ENCODE measurements around the gene ESR1. TPM values are rescaled to one million over a fixed set of nuclear protein-coding genes. Genes with fewer than 3 reads are reported as not detected.

ESR1 gene
- total RNA-seq, 1 experiment from 2014 or later, result under 0.01 TPM

- DNase-seq, result no peak
- H3K27me3 ChIP-seq (ENCODE audit: control insufficient read depth, insufficient read depth, low read length), result no peaks in the 10 kb centered on the region
- no peaks in the 10 kb centered on the region for H3K36me3 ChIP-seq (replicated peaks; ENCODE audit: control insufficient read depth, insufficient read depth, low read length)
- H3K4me3 ChIP-seq (ENCODE audit: insufficient read depth, low read depth, low read length), result no peak overlapping the region
These were observed 278.9 kb downstream of the ESR1 start for GRCh38 chr6:152086223-152086873.

GRCh38 chr6:152087096-152087495 is 279.6 kb downstream of the ESR1 start:
- Histone ChIP-seq H3K36me3 (replicated peaks; ENCODE audit: control insufficient read depth, insufficient read depth, low read length) (no peaks in the 10 kb centered on the region), H3K27me3 (ENCODE audit: control insufficient read depth, insufficient read depth, low read length) (no peaks in the 10 kb centered on the region), H3K4me3 (ENCODE audit: insufficient read depth, low read depth, low read length) (no peak overlapping the region)
- DNase-seq, result no peak

- Histone ChIP-seq H3K36me3 (replicated peaks; ENCODE audit: control insufficient read depth, insufficient read depth, low read length) (no peaks in the 10 kb centered on the region), H3K27me3 (ENCODE audit: control insufficient read depth, insufficient read depth, low read length) (no peaks in the 10 kb centered on the region), H3K4me3 (ENCODE audit: insufficient read depth, low read depth, low read length) (no peak overlapping the region)
- no peak for DNase-seq
These were observed 280.2 kb downstream of the ESR1 start for GRCh38 chr6:152087701-152088100.

GRCh38 chr6:152089992-152090391 is 282.5 kb downstream of the ESR1 start:
- no peaks in the 10 kb centered on the region for H3K27me3 ChIP-seq (ENCODE audit: control insufficient read depth, insufficient read depth, low read length)
- H3K4me3 ChIP-seq (ENCODE audit: insufficient read depth, low read depth, low read length), result no peak overlapping the region
- no peak for DNase-seq
- H3K36me3 ChIP-seq (replicated peaks; ENCODE audit: control insufficient read depth, insufficient read depth, low read length), result no peaks in the 10 kb centered on the region

GRCh38 chr6:152091201-152091600 is 283.7 kb downstream of the ESR1 start:
- no peak overlapping the region for H3K4me3 ChIP-seq (ENCODE audit: insufficient read depth, low read depth, low read length)
- DNase-seq, result no peak
- H3K27me3 ChIP-seq (ENCODE audit: control insufficient read depth, insufficient read depth, low read length), result no peaks in the 10 kb centered on the region
- no peaks in the 10 kb centered on the region for H3K36me3 ChIP-seq (replicated peaks; ENCODE audit: control insufficient read depth, insufficient read depth, low read length)

- Histone ChIP-seq H3K27me3 (ENCODE audit: control insufficient read depth, insufficient read depth, low read length) (no peaks in the 10 kb centered on the region), H3K4me3 (ENCODE audit: insufficient read depth, low read depth, low read length) (no peak overlapping the region), H3K36me3 (replicated peaks; ENCODE audit: control insufficient read depth, insufficient read depth, low read length) (no peaks in the 10 kb centered on the region)
- no peak for DNase-seq
These were observed 284.4 kb downstream of the ESR1 start for GRCh38 chr6:152091851-152092341.

- Histone ChIP-seq H3K36me3 (replicated peaks; ENCODE audit: control insufficient read depth, insufficient read depth, low read length) (no peaks in the 10 kb centered on the region), H3K27me3 (ENCODE audit: control insufficient read depth, insufficient read depth, low read length) (no peaks in the 10 kb centered on the region), H3K4me3 (ENCODE audit: insufficient read depth, low read depth, low read length) (no peak overlapping the region)
- DNase-seq, result no peak
These were observed 286.2 kb downstream of the ESR1 start for GRCh38 chr6:152093711-152094110.

- DNase-seq, result no peak
- H3K4me3 ChIP-seq (ENCODE audit: insufficient read depth, low read depth, low read length), result no peak overlapping the region
- no peaks in the 10 kb centered on the region for H3K36me3 ChIP-seq (replicated peaks; ENCODE audit: control insufficient read depth, insufficient read depth, low read length)
- H3K27me3 ChIP-seq (ENCODE audit: control insufficient read depth, insufficient read depth, low read length), result no peaks in the 10 kb centered on the region
These were observed 286.8 kb downstream of the ESR1 start for GRCh38 chr6:152094276-152094675.

GRCh38 chr6:152094992-152095592 is 287.6 kb downstream of the ESR1 start:
- Histone ChIP-seq H3K27me3 (ENCODE audit: control insufficient read depth, insufficient read depth, low read length) (no peaks in the 10 kb centered on the region), H3K4me3 (ENCODE audit: insufficient read depth, low read depth, low read length) (no peak overlapping the region), H3K36me3 (replicated peaks; ENCODE audit: control insufficient read depth, insufficient read depth, low read length) (no peaks in the 10 kb centered on the region)
- DNase-seq, result no peak

- H3K4me3 ChIP-seq (ENCODE audit: insufficient read depth, low read depth, low read length), result no peak overlapping the region
- H3K36me3 ChIP-seq (replicated peaks; ENCODE audit: control insufficient read depth, insufficient read depth, low read length), result no peaks in the 10 kb centered on the region
- DNase-seq, result no peak
- no peaks in the 10 kb centered on the region for H3K27me3 ChIP-seq (ENCODE audit: control insufficient read depth, insufficient read depth, low read length)
These were observed 289.5 kb downstream of the ESR1 start for GRCh38 chr6:152096863-152097496.

GRCh38 chr6:152098683-152099082 is 291.2 kb downstream of the ESR1 start:
- Histone ChIP-seq H3K4me3 (ENCODE audit: insufficient read depth, low read depth, low read length) (no peak overlapping the region), H3K27me3 (ENCODE audit: control insufficient read depth, insufficient read depth, low read length) (no peaks in the 10 kb centered on the region), H3K36me3 (replicated peaks; ENCODE audit: control insufficient read depth, insufficient read depth, low read length) (no peaks in the 10 kb centered on the region)
- no peak for DNase-seq

GRCh38 chr6:152099446-152100182 is 292.1 kb downstream of the ESR1 start:
- H3K36me3 ChIP-seq (replicated peaks; ENCODE audit: control insufficient read depth, insufficient read depth, low read length), result no peaks in the 10 kb centered on the region
- H3K27me3 ChIP-seq (ENCODE audit: control insufficient read depth, insufficient read depth, low read length), result no peaks in the 10 kb centered on the region
- no peak for DNase-seq
- H3K4me3 ChIP-seq (ENCODE audit: insufficient read depth, low read depth, low read length), result no peak overlapping the region

- no peaks in the 10 kb centered on the region for H3K36me3 ChIP-seq (replicated peaks; ENCODE audit: control insufficient read depth, insufficient read depth, low read length)
- no peak for DNase-seq
- no peaks in the 10 kb centered on the region for H3K27me3 ChIP-seq (ENCODE audit: control insufficient read depth, insufficient read depth, low read length)
- H3K4me3 ChIP-seq (ENCODE audit: insufficient read depth, low read depth, low read length), result no peak overlapping the region
These were observed 292.7 kb downstream of the ESR1 start for GRCh38 chr6:152100183-152100618.

GRCh38 chr6:152107973-152108372 is 300.5 kb downstream of the ESR1 start:
- Histone ChIP-seq H3K36me3 (replicated peaks; ENCODE audit: control insufficient read depth, insufficient read depth, low read length) (no peaks in the 10 kb centered on the region), H3K4me3 (ENCODE audit: insufficient read depth, low read depth, low read length) (no peak overlapping the region), H3K27me3 (ENCODE audit: control insufficient read depth, insufficient read depth, low read length) (no peaks in the 10 kb centered on the region)
- no peak for DNase-seq
